Kidney (tissue), 14 donors: ENCODE measurements around the gene IZUMO3. TPM values are rescaled to one million over a fixed set of nuclear protein-coding genes. Genes with fewer than 3 reads are reported as not detected.

Experiments used
- DNase-seq, 5 donors: peaks; one replicate each; pipeline ENCODE4 v3.0.0-alpha.2; 2013 to 2020
- FAIRE-seq: peaks from 2 replicates; lab custom pipeline; 2012; peaks lifted over from hg19 to GRCh38; lab: Jason Lieb, UNC
- H3K27ac ChIP-seq, 2 donors: one replicate each; pipeline ENCODE4 v1.7.0; 2013; ENCODE audit warnings: low read depth in 2 of 2, low read length in 2 of 2, inconsistent platforms in 1 of 2
- H3K27me3 ChIP-seq: one replicate; pipeline ENCODE4 v1.7.1; 2013; ENCODE audit warnings: low read length, inconsistent platforms; ENCODE audit not compliant: control insufficient read depth, insufficient read depth
- H3K36me3 ChIP-seq, 3 donors: one replicate each; pipeline versions ENCODE4 v1.7.0 to v1.7.1; 2013; ENCODE audit warnings: low read length in 3 of 3, control low read depth in 1 of 3, inconsistent platforms in 1 of 3; ENCODE audit not compliant: insufficient read depth in 3 of 3, control insufficient read depth in 2 of 3
- H3K4me1 ChIP-seq, 3 donors: one replicate each; pipeline versions ENCODE4 v1.7.0 to v1.7.1; 2013; ENCODE audit warnings: low read length in 3 of 3, inconsistent platforms in 1 of 3, low read depth in 1 of 3; ENCODE audit not compliant: control insufficient read depth in 2 of 3, insufficient read depth in 2 of 3
- H3K4me3 ChIP-seq, 3 donors: one replicate each; pipeline versions ENCODE4 v1.7.0 to v1.8.1; 2013; ENCODE audit warnings: low read length in 3 of 3, control low read depth in 1 of 3, inconsistent platforms in 1 of 3
- H3K9ac ChIP-seq, 3 donors: one replicate each; pipeline versions ENCODE4 v1.7.0 to v1.7.1; 2013; ENCODE audit warnings: low read length in 3 of 3, control low read depth in 1 of 3, inconsistent platforms in 1 of 3
- H3K9me3 ChIP-seq, 3 donors: one replicate each; pipeline versions ENCODE4 v1.7.0 to v1.7.1; 2013; ENCODE audit warnings: low read length in 3 of 3, control low read depth in 1 of 3, inconsistent platforms in 1 of 3; ENCODE audit not compliant: control insufficient read depth in 2 of 3, insufficient read depth in 1 of 3
- CTCF ChIP-seq: IDR thresholded peaks from 3 replicates; pipeline ENCODE4 v1.5.1; 2012; ENCODE audit warnings: mild to moderate bottlenecking, moderate library complexity, borderline replicate concordance; ENCODE audit not compliant: insufficient read depth; ENCODE audit errors: extremely low read depth
- intact Hi-C: fragments of 100-400 bp; cut with DNase I; formaldehyde crosslinking; loops from one replicate; pipeline ENCODE4 v1.11.1; 2022
- polyA plus RNA-seq: library from polyadenylated mRNA; stranded (reverse); fragments of 350-450 nt; fragmentation: Illumina TruSeq; extraction: RNeasy Lipid Tissue Mini Kit (QIAGEN cat#74804); gene quantifications from one replicate; pipeline ENCODE4 v1.2.3, GENCODE V29; 2014; ENCODE audit warnings: low read depth, low replicate concordance; ENCODE audit not compliant: insufficient read depth
- total RNA-seq: library from RNA; stranded (reverse); fragmentation: NEBNext Ultra II Directional; extraction: Animal tissue kit (Norgen Biotek cat#: 25700); gene quantifications from one replicate; pipeline ENCODE4 v1.2.1, GENCODE V29; 2021
- donor health status: control.
- donor health status: control.
- donor health status: control.
- donor health status: control.
- donor health status: control.
- donor health status: DM: yes; HTN: yes; CAD: no.
- donor health status: Normal renal cell carcinoma (clear cell type).

The IZUMO3 gene
- total and polyA plus RNA-seq, 2 donors from 2014 or later: not detected

GRCh38 chr9:24545285-24545684, 412 bp downstream of the IZUMO3 start:
- no peaks in the 10 kb centered on the region for H3K27me3 ChIP-seq
- H3K4me1 ChIP-seq: no peaks in the 10 kb centered on the region
- peak in 2 of 5 donors; percentile 13 to 18 for DNase-seq
- no peak overlapping the region for H3K27ac ChIP-seq
- intact Hi-C loops: no loop called here
- H3K4me3 ChIP-seq: no peak overlapping the region
- TF ChIP-seq CTCF: no peak
- no peaks in the 10 kb centered on the region for H3K9me3 ChIP-seq
- no peaks in the 10 kb centered on the region for H3K36me3 ChIP-seq
- FAIRE-seq: no peak
- no peak overlapping the region for H3K9ac ChIP-seq

- DNase-seq (no peak), FAIRE-seq (no peak)
- Histone ChIP-seq H3K36me3 (no peaks in the 10 kb centered on the region), H3K9ac (no peak overlapping the region), H3K4me1 (no peaks in the 10 kb centered on the region), H3K9me3 (no peaks in the 10 kb centered on the region), H3K27me3 (no peaks in the 10 kb centered on the region), H3K27ac (no peak overlapping the region), H3K4me3 (no peak overlapping the region)
- no peak for TF ChIP-seq CTCF
- intact Hi-C loops: no loop called here
Observed at GRCh38 chr9:24518545-24518944, 27.2 kb downstream of the IZUMO3 start.

- Histone ChIP-seq H3K4me1 (no peaks in the 10 kb centered on the region), H3K4me3 (no peak overlapping the region), H3K27ac (no peak overlapping the region), H3K9me3 (no peaks in the 10 kb centered on the region), H3K9ac (no peak overlapping the region), H3K36me3 (no peaks in the 10 kb centered on the region), H3K27me3 (no peaks in the 10 kb centered on the region)
- no peak for DNase-seq
- TF ChIP-seq CTCF: no peak
- no peak for FAIRE-seq
- intact Hi-C loops: no loop called here
Observed at GRCh38 chr9:24516463-24516862, 29.2 kb downstream of the IZUMO3 start.

GRCh38 chr9:24509850-24510249, 35.8 kb downstream of the IZUMO3 start:
- no peak overlapping the region for H3K9ac ChIP-seq
- intact Hi-C loops: no loop called here
- no peak for TF ChIP-seq CTCF
- H3K36me3 ChIP-seq: no peaks in the 10 kb centered on the region
- peaks cover 0 to 2% (median 0%) of the 10 kb centered on the region in 3 donors for H3K9me3 ChIP-seq
- H3K27me3 ChIP-seq: no peaks in the 10 kb centered on the region
- no peaks in the 10 kb centered on the region for H3K4me1 ChIP-seq
- FAIRE-seq (no peak), DNase-seq (no peak)
- no peak overlapping the region for H3K4me3 ChIP-seq
- H3K27ac ChIP-seq: no peak overlapping the region
